Measurements from ENCODE around the gene FAM72D.
"Not testable (repeated sequence)": the region's sequence is repeated elsewhere in the genome, so short reads cannot be mapped to it uniquely, and the experiment has no call there.

FAM72D gene

GRCh38 chr1:145128697-145129469, 33.1 kb downstream of the FAM72D start:
- H3K4me3 ChIP-seq (ENCODE audit: low read depth, low read length); DNase-seq (ENCODE audit: low read depth): not testable (repeated sequence)

DNA sequence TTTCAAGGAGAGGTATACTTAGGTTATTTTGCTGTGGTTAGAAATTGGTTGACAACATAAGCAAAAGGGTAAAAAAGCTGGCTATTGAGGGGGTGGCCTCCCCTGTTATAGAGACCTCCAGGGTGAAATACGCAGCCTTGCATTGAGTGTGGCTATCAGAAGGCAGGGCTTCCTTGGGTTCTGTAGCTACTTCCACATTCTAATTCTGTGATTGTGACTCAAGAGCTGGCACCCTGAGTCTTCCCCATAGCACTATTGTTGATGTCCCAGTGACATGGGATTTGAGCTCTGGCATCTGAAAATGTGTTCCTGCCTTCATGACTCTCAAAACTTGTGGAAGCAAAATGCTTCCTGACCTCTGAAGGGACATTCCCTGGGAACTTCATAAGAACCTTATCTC, 38.7 kb downstream of the FAM72D start:
- not testable (repeated sequence) for H3K4me3 ChIP-seq (ENCODE audit: low read depth, low read length); DNase-seq (ENCODE audit: low read depth)

DNA sequence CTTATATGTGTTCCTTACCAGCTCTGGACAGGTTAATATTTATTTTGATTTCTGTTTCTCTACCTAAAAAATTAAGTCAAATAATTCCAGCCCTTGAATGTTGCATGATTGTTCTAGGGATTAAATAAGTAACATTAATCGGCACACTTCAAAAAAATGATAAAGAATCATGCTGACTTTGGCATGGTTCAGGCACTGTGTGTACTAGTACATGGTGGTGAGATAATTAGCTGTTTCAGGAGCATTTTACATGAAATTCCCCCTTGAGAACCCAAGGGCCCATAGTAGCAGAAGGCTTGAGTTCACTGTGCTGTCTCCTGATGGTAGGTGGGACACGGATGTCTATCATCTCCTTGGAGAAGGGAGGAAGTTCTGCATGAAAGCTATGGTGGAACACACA, 44.8 kb downstream of the FAM72D start:
- not testable (repeated sequence) for DNase-seq (ENCODE audit: low read depth); H3K4me3 ChIP-seq (ENCODE audit: low read depth, low read length)

DNA sequence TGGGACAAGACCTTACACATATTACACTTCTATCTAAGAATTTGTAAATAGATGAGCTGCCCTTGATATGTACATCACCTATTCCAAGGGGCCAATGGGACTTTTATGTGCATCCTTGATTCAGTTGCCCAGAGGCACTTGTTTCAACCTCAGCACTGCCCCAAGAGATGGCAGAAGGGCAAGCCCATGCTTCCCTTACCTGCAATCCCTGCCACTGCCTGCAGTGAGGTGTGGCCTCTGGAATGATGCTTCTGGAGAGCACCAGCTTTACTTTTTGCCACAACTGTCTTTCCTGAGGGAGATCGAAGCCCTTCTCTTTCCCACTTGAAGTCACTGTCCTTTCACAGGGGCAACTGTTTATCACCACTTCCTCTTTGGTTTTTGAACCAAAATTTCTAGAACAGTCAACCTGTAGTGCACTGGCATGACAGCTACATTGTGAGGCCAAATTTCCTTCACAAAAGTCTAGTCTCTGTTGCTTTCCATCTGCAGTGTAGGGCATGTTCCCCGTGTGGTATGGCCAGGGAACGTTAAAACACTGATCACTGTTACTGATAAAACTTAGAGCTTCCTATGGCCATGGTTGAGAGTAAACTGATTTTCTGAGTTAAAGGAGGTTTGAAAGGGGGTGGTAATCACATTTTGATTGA, 48.6 kb downstream of the FAM72D start:
- H3K4me3 ChIP-seq (ENCODE audit: low read depth, low read length); DNase-seq (ENCODE audit: low read depth): not testable (repeated sequence)

DNA sequence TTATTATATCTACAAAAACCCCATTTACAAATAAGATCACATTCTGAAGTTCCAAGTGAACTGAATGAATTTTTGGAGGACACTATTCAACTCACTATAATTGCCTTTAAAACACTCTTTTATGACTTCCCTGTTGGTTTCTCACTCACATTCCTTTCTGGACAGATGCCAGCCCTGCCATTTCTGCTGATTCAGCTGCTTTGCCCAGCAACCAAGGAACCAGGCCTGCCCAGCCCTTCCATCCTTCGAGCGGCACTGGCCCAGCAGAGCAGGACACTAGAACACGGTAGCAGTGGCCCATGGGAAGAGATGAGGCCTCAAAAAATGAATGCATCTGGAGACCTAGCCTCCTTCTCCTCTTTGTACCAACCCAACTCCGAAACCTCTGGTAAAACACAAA, 50.5 kb downstream of the FAM72D start:
- not testable (repeated sequence) for DNase-seq (ENCODE audit: low read depth); H3K4me3 ChIP-seq (ENCODE audit: low read depth, low read length)

DNA sequence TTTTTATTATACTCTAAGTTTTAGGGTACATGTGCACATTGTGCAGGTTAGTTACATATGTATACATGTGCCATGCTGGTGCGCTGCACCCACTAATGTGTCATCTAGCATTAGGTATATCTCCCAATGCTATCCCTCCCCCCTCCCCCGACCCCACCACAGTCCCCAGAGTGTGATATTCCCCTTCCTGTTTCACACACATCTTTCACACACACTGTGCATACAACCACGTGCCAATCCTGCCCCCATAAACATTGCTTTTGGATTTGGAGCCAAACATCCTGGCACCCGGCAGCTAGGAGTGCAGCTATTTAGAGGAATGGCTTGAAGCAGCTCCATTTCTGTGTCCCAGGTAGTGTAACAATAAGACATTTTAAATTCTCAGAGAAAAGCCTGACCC, 51.4 kb downstream of the FAM72D start:
- not testable (repeated sequence) for H3K4me3 ChIP-seq (ENCODE audit: low read depth, low read length); DNase-seq (ENCODE audit: low read depth)

DNA sequence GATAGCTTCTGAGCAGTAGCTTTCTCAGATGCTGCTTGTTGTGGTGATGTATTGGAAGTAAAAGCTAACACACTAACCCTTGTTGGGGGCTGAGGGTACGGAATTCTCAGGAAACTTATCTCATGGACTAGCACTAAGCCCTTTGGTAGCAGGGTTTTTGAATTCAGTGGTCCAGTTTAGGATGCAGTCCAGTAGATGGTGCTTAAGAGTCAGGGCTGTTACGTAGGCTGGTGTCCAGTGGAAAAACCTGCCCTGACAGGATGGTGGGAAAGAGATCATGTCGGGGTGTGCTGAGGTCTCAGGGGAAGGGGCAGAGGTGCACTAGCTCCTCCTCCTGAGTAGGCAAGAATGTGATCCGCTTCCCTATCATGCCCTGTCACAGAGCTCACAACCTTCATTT, 59.6 kb downstream of the FAM72D start:
- not testable (repeated sequence) for H3K4me3 ChIP-seq (ENCODE audit: low read depth, low read length); DNase-seq (ENCODE audit: low read depth)

DNA sequence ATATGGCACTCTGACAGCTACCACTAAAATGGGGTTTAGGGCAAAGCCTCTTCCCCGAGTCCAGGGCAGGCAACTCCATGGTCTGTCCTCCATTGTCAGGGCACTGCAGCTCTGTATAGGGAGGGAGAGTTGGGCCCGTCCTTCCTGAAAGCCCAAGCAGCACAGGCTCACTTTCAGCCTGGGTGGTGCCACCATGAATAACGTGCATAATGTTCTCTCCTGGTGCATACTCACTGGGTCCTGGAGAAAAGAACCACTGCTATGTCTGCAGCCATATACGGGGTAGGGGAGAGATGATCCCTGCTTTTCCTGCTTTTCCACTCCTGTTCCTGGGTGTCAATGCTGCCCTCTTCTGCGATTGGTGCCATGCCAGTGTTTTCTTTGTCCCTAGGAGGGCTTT, 60.1 kb downstream of the FAM72D start:
- DNase-seq (ENCODE audit: low read depth); H3K4me3 ChIP-seq (ENCODE audit: low read depth, low read length): not testable (repeated sequence)

- H3K4me3 ChIP-seq (ENCODE audit: low read depth, low read length); DNase-seq (ENCODE audit: low read depth): not testable (repeated sequence)
Measured at GRCh38 chr1:145156891-145157610, 61.3 kb downstream of the FAM72D start.

- not testable (repeated sequence) for H3K4me3 ChIP-seq (ENCODE audit: low read depth, low read length); DNase-seq (ENCODE audit: low read depth)
Measured at GRCh38 chr1:145157715-145158114, 61.9 kb downstream of the FAM72D start.

DNA sequence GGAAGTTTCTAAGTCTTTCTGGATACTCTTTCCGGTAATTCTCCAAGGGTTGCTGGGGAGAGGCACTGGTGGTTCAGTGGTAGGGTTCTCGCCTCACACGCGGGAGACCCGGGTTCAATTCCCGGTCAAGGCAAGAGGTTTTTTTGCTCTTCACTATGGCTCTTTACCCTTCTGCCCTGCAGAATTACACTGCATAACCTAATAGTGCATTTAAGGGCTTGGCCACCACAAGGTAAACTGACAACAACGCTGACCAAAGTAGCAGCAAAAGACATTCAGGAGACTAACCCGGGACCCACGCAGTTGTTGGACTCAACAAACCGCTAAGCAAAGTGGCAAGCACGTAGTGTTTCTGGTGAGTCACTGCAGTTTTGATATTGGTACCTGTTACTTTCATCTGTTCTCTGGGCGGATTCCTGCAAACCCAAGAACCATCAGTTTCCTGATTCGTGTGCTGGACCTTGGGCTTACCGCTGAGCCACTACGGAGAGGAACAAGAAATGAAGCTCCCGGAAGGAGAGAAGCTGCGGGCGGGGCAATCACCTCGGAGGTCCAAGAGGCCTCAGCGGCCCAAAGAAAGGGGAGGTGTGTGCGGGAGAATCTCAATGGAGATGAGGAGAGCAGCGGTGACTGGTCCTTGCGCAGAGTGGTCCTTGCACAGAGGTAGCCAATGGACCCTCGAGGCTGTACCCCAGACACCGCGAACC, 65.4 kb downstream of the FAM72D start:
- not testable (repeated sequence) for DNase-seq (ENCODE audit: low read depth); H3K4me3 ChIP-seq (ENCODE audit: low read depth, low read length)
